Prostate gland (tissue), 2 donors: Measurements from ENCODE around the gene RARS1. TPM values are rescaled to one million over a fixed set of nuclear protein-coding genes. Genes with fewer than 3 reads are reported as not detected.
A peak's percentile ranks its signal among the peaks of the same experiment; 100 is the strongest.

Experiments used
- DNase-seq: peaks from one replicate; pipeline ENCODE4 v3.0.0-alpha.2; 2019; ENCODE audit warnings: low spot score
- H3K27ac ChIP-seq, 2 donors: fragments of 200-600 bp; sonication (generic); 2 replicates each; pipeline ENCODE4 v1.5.1; 2017 to 2019
- H3K27me3 ChIP-seq: fragments of 200-600 bp; sonication (generic); replicated peaks from 2 replicates; pipeline ENCODE4 v1.5.1; 2019; ENCODE audit not compliant: insufficient read depth
- H3K36me3 ChIP-seq, 2 donors: fragments of 200-600 bp; sonication (generic); 1 replicate in 1 of 2; 2 replicates in 1 of 2; pipeline versions ENCODE4 v1.5.1 to v1.8.1; 2017 to 2019
- H3K4me1 ChIP-seq: fragments of 200-600 bp; sonication (generic); replicated peaks from 2 replicates; pipeline ENCODE4 v1.5.1; 2019
- H3K4me3 ChIP-seq, 2 donors: fragments of 200-600 bp; sonication (generic); 2 replicates each; pipeline ENCODE4 v1.5.1; 2017 to 2019
- H3K9me3 ChIP-seq: fragments of 200-600 bp; sonication (generic); 2 replicates; pipeline ENCODE4 v1.5.1; 2017
- POLR2A ChIP-seq: fragments of 450-650 bp; IDR thresholded peaks from one replicate; pipeline ENCODE4 v1.6.1; 2016; ENCODE audit warnings: antibody characterized with exemption, mild to moderate bottlenecking
- POLR2AphosphoS5 ChIP-seq: sonication (generic); formaldehyde crosslinking; IDR thresholded peaks from one replicate; pipeline ENCODE4 v1.6.1; 2017; ENCODE audit warnings: antibody characterized with exemption
- WGBS: methylation state at CpG from one replicate; pipeline ENCODE4 v1.1.5; 2018; 5-methylcytosine and 5-hydroxymethylcytosine counted together
- intact Hi-C: fragments of 100-400 bp; cut with DNase I; formaldehyde crosslinking; loops from one replicate; pipeline ENCODE4 v1.14.2; 2022
- total RNA-seq, 2 donors: library from RNA; depleted of rRNA; stranded (reverse); fragments of >200 nt; gene quantifications; one replicate each; pipeline ENCODE4 v1.1.0, GENCODE V29; 2016
- TF ChIP-seq, protein P1 (sequence below), 4 experiments: fragments of 200-600 bp in 2 of 4; fragments of 450-650 bp in 2 of 4; sonication (generic) in 2 of 4; IDR thresholded peaks; 1 replicate in 3 of 4; 2 replicates in 1 of 4; pipeline ENCODE4 v1.5.1; 2016 to 2019; ENCODE audit warnings: antibody characterized with exemption in 4 of 4, mild to moderate bottlenecking in 2 of 4, moderate library complexity in 2 of 4

Gene RARS1
- total RNA-seq, 2 donors from 2014 or later: 71.6 to 86.6 TPM

DNA sequence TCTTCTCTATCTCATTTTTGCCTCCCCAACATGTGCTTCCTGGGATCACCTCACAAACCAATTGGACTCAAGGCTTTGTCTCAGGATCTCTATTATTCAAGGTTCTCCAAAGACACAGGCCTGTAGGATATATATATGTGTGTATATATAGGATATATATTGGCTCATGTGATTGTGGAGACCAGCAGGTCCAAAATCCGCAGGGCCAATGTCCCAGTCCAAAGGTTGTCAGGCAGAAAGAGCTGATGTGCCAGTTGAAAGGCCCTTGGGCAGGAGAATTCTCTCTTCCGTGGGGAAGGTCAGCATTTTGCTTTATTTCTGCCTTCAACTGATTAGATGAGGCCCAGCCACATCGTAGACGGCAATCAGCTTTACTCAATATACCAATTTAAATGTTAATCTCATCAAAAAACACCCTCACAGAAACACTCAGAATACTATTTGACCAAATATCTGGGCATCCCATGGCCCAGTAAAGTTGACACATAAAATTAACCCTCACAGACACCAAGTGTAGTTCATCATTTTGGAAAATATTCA lies 41.6 kb downstream of the RARS1 start:
- TF ChIP-seq POLR2A (no peak), POLR2AphosphoS5 (no peak)
- TF ChIP-seq, protein P1, sequence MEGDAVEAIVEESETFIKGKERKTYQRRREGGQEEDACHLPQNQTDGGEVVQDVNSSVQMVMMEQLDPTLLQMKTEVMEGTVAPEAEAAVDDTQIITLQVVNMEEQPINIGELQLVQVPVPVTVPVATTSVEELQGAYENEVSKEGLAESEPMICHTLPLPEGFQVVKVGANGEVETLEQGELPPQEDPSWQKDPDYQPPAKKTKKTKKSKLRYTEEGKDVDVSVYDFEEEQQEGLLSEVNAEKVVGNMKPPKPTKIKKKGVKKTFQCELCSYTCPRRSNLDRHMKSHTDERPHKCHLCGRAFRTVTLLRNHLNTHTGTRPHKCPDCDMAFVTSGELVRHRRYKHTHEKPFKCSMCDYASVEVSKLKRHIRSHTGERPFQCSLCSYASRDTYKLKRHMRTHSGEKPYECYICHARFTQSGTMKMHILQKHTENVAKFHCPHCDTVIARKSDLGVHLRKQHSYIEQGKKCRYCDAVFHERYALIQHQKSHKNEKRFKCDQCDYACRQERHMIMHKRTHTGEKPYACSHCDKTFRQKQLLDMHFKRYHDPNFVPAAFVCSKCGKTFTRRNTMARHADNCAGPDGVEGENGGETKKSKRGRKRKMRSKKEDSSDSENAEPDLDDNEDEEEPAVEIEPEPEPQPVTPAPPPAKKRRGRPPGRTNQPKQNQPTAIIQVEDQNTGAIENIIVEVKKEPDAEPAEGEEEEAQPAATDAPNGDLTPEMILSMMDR (IDR thresholded peaks at IDR 0.05): no peak
- no peaks in the 10 kb centered on the region for H3K9me3 ChIP-seq
- no peaks in the 10 kb centered on the region for H3K27me3 ChIP-seq
- no peak for DNase-seq
- H3K36me3 ChIP-seq: no peaks in the 10 kb centered on the region
- no peaks in the 10 kb centered on the region for H3K4me1 ChIP-seq
- WGBS: 81% methylated on average over 4 of the region's 4 CpGs
- H3K4me3 ChIP-seq: no peak overlapping the region
- no peak overlapping the region for H3K27ac ChIP-seq
- intact Hi-C loops: no loop called here

DNA sequence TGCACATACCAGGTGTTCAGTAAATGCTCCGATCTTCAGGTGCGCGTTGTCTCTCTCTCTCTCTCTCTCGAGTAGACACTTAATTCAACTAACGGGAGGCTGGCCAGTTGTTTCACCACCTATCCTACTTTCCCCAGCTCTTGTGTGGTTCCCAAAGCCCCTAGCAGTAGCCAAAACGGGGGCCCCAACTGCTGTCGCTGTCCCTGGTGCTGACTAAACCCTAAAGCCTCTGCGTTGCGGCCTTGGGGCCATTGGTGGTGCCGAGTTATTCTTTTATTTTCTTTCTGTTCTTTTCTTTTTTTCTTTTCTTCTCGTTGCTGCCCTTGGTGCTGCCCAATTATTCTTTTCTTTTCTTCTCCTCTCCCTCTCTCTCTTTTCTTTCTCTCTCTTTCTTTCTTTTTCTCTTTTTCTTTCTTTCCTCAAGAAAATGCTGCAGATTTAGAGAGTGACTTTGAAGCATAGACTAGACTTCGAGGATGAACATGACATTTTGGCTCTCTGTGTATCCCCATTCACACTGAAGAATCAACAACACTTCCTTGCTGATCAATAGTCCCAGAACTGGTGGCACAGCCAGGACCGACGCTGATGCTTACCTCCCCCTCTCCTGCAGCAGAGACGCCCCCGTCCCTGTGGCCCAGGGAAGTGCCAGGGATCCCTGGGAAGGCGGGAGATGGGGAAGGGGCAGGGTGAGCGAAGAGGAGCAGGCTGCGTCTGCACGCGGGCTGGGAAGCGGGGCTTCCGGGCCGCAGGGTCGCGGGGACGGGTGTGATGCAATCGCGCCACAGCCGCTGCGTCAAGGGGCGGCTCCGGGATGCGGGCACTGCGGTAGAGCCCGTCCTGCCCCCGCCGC lies 42.5 kb downstream of the RARS1 start, which contains the start of gene FBLL1:
Gene FBLL1 (plus strand): TSS at position 785 of the 853 bp plus-strand sequence. CDS start 200 bp downstream, outside the sequence.
- no peaks in the 10 kb centered on the region for H3K27me3 ChIP-seq
- no peak within 1 kb of the TSS for H3K27ac ChIP-seq
- TF ChIP-seq, protein P1 (IDR thresholded peaks at IDR 0.05): no peak
- no peak for TF ChIP-seq POLR2A
- WGBS: 13% methylated on average over 32 of the region's 38 CpGs
- no peaks in the 10 kb centered on the region for H3K4me1 ChIP-seq
- DNase-seq: no peak
- no peaks in the 10 kb centered on the region for H3K36me3 ChIP-seq
- intact Hi-C loops: no loop called here
- H3K4me3 ChIP-seq: peak within 1 kb of the TSS; percentile 29 to 33
- no peaks in the 10 kb centered on the region for H3K9me3 ChIP-seq

DNA sequence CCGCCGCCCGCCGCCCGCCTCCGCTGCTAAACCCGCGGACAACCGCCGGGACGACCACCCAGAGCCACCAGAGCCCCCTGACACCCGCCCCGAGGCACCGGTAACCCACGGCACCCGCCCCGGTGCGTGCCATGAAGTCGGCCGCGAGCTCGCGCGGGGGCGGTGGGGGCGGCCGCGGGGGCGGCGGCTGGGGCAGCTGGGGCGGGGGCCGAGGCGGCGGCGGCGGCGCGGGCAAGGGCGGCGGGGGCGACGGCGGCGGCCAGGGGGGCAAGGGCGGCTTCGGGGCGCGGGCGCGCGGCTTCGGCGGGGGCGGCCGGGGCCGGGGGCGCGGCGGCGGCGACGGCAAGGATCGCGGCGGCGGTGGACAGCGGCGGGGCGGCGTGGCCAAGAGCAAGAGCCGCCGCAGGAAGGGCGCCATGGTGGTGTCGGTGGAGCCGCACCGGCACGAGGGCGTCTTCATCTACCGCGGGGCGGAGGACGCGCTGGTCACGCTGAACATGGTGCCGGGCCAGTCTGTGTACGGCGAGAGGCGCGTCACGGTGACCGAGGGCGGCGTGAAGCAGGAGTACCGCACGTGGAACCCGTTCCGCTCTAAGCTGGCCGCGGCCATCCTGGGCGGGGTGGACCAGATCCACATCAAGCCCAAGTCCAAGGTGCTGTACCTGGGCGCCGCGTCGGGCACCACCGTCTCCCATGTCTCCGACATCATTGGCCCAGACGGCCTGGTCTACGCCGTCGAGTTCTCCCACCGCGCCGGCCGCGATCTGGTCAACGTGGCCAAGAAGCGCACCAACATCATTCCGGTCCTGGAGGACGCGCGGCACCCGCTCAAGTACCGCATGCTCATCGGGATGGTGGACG lies 43.3 kb downstream of the RARS1 start:
- TF ChIP-seq POLR2A (no peak), POLR2AphosphoS5 (no peak)
- TF ChIP-seq, protein P1 (IDR thresholded peaks at IDR 0.05): no peak
- Histone ChIP-seq H3K9me3 (no peaks in the 10 kb centered on the region), H3K4me1 (no peaks in the 10 kb centered on the region), H3K4me3 (peak overlapping the region; percentile 29 to 33), H3K36me3 (no peaks in the 10 kb centered on the region), H3K27ac (no peak overlapping the region), H3K27me3 (no peaks in the 10 kb centered on the region)
- WGBS: 26% methylated on average over 58 of the region's 125 CpGs
- intact Hi-C loops: no loop called here
- no peak for DNase-seq

DNA sequence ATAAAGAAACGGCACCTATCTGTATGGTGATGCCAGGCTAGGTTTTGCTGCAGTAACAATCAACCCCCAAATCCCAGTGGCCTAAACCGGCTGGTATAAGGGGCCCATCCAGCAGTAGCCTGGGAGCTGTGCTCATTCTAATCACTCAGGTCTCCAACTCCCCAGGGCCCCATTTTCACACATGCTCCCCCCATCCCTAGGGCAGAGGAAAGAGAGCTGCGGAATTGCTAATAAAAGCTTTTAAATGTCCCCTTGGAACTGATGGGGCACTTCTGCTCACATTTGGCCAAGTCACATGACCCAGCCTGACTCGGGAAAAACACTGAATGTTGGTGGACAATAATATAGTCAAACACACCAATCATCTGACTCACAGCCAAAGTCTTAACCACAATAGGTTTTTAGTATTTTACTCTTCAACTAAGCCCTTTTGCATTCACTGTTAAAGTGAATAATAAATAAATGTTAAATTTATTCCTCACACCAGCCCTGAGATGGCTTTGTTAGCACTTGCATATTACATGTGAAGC lies 44.4 kb downstream of the RARS1 start:
- 69% methylated on average over 4 of the region's 4 CpGs for WGBS
- H3K27me3 ChIP-seq: no peaks in the 10 kb centered on the region
- H3K27ac ChIP-seq: no peak overlapping the region
- no peaks in the 10 kb centered on the region for H3K4me1 ChIP-seq
- intact Hi-C loops: no loop called here
- DNase-seq: no peak
- H3K36me3 ChIP-seq: no peaks in the 10 kb centered on the region
- no peak overlapping the region for H3K4me3 ChIP-seq
- TF ChIP-seq POLR2AphosphoS5 (no peak), POLR2A (no peak)
- TF ChIP-seq, protein P1 (IDR thresholded peaks at IDR 0.05): no peak
- no peaks in the 10 kb centered on the region for H3K9me3 ChIP-seq
